RPMI7951 (cell line): ENCODE data around the gene CCNG1. TPM values are rescaled to one million over a fixed set of nuclear protein-coding genes. Genes with fewer than 3 reads are reported as not detected.
"Not testable (repeated sequence)": the region's sequence is repeated elsewhere in the genome, so short reads cannot be mapped to it uniquely, and the experiment has no call there.

Source experiments
- DNase-seq: peaks from one replicate; pipeline ENCODE4 v3.0.0-alpha.2; 2012; ENCODE audit warnings: low read depth
- total RNA-seq: library from RNA; depleted of rRNA; stranded (reverse); fragments of >200 nt; shearing (Covaris generic); gene quantifications from 2 replicates; pipeline ENCODE4 v1.2.3, GENCODE V29; 2014; rRNA removed

CCNG1 gene, protein sequence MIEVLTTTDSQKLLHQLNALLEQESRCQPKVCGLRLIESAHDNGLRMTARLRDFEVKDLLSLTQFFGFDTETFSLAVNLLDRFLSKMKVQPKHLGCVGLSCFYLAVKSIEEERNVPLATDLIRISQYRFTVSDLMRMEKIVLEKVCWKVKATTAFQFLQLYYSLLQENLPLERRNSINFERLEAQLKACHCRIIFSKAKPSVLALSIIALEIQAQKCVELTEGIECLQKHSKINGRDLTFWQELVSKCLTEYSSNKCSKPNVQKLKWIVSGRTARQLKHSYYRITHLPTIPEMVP
- total RNA-seq, result 190 and 272 TPM in 2 replicates

DNA sequence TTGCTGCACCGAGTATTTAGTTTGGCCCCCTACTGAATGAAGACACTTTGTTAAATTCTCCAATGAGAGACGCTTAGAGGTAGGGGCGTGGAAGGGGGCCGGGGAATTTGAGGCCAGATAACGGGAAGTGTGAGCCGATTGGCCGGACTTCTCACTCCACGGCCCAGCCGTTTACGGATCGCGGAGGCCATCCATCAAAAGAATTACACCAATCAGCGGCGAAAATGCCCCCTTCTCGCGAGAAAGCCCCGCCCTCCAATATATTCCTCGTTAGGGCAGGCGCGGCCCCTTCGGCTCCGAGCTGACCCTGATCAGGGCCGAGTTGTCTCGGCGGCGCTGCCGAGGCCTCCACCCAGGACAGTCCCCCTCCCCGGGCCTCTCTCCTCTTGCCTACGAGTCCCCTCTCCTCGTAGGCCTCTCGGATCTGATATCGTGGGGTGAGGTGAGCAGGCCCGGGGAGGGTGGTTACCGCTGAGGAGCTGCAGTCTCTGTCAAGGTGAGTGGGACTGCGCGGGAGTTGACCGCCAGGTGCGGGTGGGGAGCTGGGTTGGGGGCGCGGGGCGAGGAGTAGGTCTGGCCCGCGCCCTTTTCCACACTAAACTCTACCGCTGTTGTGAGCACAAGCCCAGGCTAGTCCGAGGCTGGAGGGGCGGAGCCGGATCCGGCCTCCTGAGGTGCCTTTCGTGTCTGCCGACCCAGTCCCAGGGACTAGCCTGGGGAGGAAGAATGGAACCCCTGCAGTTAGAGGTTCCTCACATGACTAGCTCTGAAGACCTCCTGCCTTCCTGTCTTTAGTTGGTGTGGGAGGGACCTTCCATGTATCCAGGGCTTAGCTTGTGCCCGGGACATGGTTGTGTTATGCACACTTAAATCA lies at the start of gene CCNG1:
Gene CCNG1, plus strand, starts transcription at position 287 of the 874 bp plus-strand sequence. CDS start 1,662 bp downstream, outside the sequence.
- DNase-seq, result peak; percentile 97

DNA sequence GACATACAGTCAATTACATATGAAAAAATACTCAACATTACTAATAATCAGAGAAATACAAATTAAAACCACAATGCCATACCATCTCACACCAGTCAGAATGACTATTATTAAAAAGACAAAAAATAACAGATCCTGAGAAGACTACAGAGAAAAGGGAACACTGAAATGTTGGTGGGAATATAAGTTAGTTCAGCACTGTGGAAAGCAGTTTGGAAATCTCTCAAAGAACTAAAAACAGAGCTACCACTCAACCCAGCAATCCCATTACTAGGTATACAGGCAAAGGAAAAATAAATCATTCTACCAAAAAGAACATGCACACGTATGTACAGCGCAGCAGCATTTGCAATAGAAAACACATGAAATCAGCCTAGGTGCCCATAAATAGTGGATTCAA lies 41.6 kb upstream of the CCNG1 start:
- DNase-seq, result no peak

DNA sequence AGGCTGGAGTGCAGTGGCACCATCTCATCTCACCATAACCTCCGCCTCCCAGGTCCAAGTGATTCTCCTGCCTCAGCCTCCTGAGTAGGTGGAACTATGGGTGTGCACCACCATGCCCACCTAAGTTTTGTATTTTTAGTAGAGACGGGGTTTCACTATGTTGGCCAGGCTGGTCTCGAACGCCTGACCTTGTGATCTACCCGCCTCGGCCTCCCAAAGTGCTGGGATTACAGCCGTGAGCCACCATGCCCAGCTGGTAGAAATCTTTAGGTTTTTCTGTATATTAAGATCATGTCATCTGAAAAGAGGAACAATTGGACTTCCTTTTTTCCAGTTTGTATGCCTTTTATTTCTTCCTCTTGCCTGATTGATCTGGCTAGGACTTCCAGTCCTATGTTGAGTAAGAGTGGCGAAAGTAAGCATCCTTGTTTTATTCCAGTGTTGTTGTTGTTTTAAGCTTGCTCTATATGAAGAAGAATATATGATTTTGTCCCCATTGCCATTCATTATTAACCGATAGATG lies 40.5 kb upstream of the CCNG1 start:
- not testable (repeated sequence) for DNase-seq

DNA sequence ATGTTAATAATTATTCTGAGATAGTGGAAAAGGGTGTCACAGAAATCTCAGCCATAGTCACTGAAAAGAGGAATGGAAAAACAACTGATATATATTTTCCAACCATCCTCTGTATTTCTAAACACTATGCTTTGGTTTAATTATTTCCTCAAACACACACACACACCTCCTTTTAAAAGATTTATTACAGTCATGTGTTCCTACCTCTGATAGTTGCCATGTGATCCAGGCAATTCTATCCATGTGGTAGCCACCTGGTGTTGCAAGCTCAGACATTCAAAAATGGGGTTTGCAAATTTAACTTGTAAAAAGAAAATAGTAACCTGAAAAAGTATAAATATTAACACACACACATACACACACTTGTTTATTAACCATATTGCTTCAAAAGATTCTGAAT lies 40.0 kb upstream of the CCNG1 start:
- DNase-seq, result no peak

DNA sequence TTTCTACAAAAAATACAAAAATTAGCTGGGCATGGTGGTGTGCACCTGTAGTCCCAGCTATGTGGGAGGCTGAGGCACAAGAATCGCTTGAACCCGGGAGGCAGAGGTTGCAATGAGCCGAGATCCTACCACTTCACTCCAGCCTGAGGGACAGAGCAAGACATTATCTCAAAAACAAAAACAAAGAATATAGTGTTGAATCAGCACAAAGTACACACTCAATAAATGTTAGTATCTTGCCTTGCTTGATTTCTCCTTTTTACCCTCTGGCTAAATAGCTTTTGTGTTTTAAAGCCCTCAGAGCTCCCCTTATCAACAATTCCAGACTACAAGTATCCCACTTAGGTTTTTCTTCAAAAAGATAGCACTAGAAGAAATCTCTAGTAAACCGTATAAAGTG lies 37.5 kb upstream of the CCNG1 start:
- no peak for DNase-seq

DNA sequence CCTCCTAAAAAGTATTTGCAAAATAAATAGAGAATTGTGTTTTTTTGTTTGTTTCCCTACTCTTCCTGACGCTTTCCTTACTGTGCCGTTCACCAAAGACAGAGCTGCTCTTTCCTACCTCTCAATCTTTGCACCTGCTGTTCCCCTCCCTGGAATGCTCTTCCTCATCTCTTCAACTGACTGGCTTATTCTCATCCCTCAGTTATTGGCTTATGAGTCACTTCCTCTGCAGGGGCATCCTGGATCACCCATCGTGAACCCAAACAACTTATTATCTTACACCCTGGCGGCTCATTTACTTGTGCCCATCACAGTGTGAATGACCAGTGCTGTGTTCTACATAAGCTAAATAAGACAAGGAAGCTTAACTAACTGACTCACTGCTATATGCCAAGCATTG lies 36.1 kb upstream of the CCNG1 start:
- peak; percentile 15 for DNase-seq

DNA sequence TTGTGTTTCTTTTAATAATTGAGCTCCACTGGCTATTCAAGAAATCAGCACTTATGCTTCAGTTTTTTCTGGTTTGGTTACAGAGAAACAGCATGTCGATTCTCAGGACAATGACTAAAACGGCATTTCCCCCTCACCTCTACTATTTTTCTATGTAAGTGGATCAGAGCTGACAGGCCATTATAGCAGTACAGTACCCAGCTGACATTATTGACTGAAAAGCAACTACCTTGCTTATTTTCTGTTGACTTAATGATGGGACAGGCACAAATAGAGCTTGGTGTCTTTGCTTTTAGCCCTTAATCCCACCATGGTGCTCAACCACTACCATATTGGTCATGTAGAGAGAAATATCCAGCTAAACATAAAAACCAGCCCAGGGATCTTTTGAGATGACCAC lies 35.4 kb upstream of the CCNG1 start:
- DNase-seq, result no peak

DNA sequence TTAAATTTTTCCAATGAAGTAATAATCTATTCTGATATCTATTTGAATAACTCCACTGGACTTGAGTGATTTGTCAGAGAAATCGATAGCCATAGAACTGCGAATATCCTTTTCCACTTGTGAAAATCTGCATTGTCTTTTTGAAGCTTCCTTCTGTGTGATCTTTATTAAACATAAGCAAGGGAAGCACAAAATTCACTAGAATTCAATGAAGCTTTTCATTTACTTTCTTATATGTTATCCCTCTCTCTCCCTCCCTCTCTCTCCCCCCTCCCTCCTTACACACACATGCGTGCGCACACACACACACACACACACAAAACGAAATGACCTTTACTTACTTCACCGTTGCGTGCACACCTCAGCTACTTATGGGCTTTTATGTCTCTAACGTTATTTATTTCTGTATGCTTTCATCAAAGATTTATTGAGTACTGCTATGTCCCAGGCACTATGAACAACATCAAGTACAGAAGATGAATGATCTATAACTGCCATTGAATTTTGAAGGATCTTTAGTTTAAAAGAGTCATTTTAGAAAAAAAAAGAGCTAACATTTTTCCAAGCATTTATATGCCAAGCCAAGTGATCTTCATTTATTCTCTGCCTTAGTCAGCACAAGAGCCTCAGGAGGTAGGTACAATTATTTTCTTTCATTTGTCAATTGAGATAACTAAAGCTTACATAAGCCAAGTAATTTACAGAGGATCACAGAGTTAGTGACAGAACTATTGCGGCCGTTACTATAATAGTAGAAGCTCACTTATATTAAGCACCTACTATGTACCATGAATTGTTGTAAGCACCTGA lies 32.8 kb upstream of the CCNG1 start:
- no peak for DNase-seq

DNA sequence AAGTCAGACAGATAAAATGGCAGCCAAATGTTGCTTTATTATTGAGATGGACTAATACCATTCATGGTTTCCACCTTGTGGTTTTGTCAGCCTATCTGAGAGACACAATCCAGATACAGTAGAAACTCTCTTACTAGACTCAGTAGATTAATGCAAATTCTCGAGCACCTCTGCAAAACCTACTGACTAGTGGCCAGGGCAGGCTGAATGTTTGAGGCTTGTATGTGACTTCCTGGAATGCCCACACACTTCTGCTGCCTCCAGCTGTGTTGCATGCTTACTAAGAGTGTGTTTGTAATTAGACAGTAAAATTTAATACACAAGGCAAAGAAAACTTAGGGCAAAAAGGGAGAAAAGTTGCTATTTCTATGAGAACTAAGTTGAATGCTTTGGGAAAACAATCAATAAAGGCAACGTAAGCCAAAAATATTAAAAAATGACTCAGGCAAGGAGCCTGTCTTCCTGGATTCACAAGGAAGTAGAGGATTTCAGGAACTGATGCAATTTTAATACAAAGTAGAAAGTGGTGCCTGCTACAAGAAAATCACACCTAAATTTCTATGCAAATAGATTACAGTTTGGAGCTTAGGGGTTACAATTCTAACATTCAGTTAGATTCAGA lies 30.2 kb upstream of the CCNG1 start:
- peak; percentile 24 for DNase-seq

DNA sequence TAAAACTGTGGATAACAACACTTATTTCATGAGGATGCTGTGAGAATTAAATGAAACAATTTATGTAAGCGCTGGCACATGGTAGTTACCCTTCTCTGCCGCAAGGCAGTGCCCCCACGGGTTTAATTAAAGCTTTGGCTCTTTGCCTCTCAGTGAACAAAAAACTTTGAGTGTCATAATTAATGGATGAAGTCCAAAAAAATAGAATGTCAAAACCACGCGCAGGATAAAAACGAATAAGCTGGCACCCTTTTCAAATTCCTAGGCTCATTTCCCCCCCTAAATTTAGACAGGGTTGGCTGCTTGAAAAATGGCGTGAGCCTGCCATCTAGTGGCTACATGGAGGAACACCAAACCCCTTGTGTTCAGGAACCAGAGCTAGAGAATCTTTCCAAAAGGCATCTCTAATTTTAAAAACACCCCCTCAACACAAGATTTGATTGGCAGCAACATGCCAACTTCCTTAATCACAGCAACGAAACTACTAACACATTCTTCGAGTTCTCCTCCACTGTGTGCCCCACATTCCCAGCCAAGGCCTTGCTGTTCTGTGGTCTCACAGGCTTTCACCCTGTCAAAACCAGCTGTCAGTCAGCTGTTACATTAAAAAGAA lies 29.0 kb upstream of the CCNG1 start:
- DNase-seq, result peak; percentile 51

DNA sequence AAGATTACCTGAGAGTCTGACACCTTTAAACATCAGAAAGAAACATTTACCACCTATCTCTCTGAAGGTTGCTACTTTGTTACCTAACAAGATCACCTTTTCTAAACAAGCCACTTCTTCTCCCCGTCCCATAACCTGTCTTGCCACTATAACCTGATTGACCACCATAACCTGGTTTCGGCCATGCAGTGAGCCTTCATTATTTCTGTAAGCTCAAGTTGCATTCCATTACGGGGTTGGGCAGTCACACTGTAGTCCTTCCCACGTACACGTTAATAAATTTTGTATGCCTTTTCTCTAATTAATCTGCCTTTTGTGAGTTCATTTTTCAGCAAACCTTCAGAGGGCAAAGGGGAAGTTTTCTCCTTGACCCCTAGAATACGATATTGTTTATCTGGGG lies 28.0 kb upstream of the CCNG1 start:
- no peak for DNase-seq

DNA sequence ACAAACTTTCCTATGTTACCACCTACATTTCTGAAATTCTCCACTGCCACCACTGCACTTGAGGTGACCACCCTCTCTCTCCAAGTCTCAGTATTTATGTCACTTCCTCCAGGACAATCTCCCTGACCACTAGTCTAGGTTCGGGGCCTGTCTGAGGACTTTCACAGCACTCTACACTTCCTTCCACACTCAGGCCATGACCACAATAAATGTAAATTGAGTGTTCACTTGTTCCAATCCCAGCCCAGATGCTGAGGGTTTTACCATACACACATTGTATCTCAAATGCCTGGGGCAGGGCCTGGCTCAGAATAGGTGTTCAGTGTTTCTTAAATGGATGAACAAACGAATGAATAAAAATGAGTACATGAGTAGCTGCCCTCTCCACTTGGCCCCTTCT lies 26.9 kb upstream of the CCNG1 start:
- DNase-seq, result no peak

DNA sequence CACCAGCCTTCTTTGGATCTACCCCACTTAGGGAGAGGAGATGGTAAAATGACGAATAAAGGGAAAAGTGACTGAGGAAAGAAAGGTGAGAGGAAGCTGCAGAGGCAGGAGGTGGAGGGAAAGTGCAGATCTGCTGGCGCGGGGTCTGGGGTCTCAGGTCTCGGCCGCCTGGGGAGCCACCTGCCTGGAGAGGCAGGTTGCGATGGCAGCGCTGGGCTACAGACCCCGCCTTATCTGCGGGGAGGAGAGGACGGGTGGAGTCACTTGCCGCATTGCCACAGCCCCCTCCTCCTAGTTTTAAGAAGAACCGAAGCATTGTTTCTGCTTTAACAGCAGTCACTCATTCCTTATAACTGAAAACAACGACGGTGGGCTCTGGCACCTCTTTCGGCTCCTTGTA lies 21.7 kb upstream of the CCNG1 start:
- DNase-seq, result not testable (repeated sequence)

DNA sequence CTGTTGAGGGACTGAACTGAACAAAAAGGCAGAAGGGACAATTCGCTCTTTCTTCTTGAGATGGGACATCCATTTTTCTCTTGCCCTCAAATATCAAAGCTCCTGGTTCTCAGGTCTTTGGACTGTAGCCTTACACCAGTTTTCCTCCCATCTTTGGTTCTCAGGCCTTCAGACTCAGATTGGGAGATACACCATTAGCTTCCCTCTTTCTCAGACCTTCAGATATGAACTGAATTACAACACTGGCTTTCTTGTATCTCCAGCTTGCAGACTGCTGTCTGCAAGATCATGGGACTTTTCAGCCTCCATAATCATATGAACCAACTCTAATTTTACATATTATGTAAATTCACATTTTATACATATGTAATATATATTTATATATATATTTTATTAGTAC lies 12.6 kb upstream of the CCNG1 start:
- no peak for DNase-seq

DNA sequence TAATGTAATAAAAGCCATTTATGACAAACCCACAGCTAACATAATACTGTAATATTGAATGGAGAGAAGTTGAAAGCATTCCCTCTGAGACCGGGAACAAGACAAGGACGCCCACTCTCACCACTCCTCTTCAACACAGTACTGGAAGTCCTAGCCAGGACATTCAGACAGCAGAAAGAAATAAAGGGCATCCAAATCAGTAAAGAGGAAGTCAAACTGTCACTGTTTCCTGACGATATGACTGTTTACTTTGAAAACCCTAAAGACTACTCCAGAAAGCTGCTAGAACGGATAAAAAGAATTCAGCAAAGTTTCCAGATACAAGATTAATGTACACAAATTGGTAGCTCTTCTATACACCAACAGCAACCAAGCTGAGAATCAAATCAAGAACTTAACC lies 11.3 kb upstream of the CCNG1 start:
- not testable (repeated sequence) for DNase-seq

DNA sequence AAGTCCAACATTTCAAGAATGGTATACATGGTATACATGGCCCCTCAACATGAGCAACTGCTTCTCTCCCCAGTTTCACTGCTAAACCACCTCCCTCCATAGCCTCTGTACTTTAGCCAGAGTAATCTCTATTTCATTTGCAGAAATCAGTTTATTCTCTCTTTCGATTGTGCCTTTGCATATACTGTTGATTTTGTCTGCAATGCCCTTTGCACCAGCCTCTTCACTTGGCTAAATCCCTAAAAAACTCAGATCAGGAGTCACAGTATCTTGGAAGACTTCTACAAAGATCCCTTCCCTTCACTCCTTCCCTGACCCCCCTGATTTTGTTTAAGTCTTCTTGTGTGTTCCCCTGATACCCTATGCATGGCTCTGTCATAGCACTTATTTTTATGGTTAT lies 4.9 kb upstream of the CCNG1 start:
- DNase-seq, result no peak

DNA sequence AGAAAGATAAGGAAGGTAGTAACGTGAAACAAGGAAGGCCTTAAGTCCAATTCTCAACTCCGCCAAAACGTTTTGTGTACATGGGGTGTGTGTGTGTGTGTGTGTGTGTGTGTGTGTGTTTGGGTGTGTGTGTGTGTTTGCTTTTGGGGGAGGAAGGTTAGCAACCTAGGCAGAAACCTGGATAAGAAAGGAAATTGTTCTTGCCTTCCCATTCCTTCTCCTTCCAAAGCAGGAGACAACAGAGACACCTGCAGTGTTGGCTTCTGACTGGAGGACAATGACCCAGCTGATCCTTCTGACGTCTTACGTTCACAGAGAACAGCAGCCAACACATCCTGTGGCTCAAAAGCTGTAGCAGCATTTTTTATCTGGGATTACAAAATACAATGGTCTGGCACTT lies 4.1 kb upstream of the CCNG1 start:
- no peak for DNase-seq

DNA sequence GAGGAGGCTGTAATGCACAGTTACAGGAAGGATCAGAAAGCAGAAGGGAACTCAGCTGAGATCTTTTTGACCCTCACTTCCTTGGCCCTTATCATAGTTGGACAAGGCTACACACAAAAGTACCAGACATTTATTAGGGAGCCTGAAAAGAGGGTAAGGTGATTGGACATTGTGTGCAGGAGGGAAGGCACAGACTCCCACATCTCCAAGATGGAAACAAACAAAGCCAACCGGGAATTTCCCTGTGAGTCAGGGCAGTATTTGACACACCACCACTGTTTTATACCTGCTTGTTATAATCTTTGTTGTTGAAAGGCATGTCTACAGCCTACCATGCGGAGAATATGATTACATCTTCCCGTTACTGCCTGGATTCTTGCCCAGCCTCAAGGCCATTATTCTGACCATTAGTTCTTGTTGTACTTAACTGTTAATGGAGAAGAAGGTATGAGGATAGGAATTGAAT lies 3.0 kb upstream of the CCNG1 start:
- DNase-seq, result peak; percentile 53

DNA sequence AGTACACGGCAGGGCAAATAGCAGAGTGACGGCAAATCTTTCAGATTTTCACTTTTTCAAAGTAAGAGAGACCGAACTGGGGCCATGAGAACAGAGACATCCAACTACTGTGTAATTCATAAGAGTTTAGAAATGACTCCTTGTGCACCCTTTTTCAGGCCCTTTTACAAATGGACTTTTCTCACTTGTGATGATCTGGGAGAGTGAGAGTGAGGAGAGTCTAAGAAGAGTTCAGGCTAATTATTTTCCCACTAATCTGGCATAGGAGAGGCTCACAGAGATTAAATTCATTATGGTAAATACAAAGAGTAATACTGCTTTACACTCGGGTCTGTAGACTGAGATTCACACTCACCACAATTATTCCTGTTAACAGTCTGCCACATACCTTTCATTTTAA lies 880 bp upstream of the CCNG1 start:
- DNase-seq, result no peak

DNA sequence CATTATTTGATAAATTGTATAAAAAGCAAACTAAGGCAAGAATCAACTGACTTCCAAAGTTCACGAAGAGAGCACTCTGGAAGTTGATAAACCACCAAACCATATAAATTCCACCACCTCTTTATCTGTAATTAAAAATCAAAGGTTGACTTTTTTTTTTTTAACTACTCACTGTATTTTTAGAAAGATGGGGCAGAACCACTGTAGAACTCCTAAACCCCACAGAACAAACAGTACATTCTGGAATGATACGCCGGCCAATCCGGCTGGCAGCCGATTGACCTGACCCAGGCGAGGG lies 435 bp upstream of the CCNG1 start:
- DNase-seq, result no peak

DNA sequence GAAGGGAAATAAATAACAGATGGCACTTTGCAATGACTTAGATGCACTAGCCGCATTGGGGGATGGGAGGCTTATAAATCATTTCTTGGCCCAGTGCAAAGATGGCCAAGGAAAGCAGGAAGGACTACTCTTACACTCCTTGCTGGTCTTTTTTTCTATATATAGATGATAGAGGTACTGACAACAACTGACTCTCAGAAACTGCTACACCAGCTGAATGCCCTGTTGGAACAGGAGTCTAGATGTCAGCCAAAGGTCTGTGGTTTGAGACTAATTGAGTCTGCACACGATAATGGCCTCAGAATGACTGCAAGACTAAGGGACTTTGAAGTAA lies 1.7 kb downstream of the CCNG1 start:
- DNase-seq, result peak; percentile 93
